NCI-H1417 (cell line): ENCODE measurements around the gene PFN1.

Experiments
- DNase-seq, 3 experiments: peaks; one replicate each; lab custom pipeline; 2025; lab: John Stamatoyannopoulos, UW

The PFN1 gene

DNA sequence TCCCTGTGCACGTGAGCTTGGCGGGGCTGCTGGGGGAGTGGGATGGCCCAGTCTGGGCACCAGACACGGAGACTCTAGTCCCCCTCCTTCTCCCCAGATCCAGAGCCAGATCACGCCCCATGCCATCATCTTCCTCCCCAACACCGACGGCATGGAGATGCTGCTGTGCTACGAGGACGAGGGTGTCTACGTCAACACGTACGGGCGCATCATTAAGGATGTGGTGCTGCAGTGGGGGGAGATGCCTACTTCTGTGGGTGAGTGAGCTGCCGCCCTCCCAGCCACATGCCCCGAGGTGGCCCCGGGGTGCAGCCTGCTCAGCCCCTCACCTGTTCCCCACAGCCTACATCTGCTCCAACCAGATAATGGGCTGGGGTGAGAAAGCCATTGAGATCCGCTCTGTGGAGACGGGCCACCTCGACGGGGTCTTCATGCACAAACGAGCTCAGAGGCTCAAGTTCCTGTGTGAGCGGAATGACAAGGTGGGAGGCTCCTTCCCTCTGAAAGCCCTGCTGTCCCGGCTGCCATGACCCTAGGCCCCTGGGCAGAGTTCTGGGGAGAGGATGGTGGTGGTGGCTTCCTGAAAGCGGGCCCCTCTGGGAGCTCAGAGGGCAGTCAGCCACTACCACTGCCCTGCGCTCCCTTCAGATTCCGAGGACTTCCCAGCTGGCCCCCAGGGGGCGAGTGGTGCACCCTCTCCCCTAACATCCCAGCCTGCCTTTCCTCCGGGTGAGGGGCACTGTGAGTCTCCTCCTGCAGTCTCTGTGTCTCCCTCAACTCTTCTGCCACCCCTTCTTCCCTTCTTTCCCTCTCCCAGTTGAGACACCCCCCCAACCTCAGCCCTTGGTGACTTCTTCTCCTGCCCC, 51.8 kb downstream of the PFN1 start:
- no peak for DNase-seq

DNA sequence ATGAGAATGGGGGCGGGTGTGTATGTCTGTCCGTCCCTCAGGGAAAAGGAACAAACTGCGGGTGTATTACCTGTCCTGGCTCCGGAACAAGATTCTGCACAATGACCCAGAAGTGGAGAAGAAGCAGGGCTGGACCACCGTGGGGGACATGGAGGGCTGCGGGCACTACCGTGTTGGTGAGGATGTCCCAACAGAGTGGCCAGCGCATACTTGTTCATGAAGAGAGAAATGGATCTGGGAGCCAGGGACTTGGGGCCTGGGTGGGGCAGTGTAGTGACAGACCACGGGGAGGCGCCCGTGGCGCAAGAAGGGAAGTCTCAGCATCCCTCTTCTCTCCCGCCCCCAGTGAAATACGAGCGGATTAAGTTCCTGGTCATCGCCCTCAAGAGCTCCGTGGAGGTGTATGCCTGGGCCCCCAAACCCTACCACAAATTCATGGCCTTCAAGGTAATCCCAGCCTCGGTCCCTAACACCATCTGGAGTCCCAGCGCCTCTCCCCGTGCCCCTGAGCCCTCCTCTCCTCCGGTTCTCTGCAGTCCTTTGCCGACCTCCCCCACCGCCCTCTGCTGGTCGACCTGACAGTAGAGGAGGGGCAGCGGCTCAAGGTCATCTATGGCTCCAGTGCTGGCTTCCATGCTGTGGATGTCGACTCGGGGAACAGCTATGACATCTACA, 52.5 kb downstream of the PFN1 start:
- DNase-seq, result no peak
